MCF 10A (cell line): ENCODE results near the gene NELL1. TPM values are rescaled to one million over a fixed set of nuclear protein-coding genes. Genes with fewer than 3 reads are reported as not detected.

ENCODE experiments used
- BruUV-seq: library from RNA; stranded (reverse); fragments of 400-500 nt; replicated peaks from 2 replicates; lab custom pipeline; 2021; lab: Mats Ljungman, UMichigan
- CTCF ChIA-PET: fragments of 300-600 bp; sonication (Branson Sonifier 250); formaldehyde crosslinking; extraction: SDS; loops from one replicate; lab custom pipeline; 2021; ENCODE audit warnings: antibody characterized with exemption, inconsistent platforms; lab: Yijun Ruan, JAX
- POLR2A ChIA-PET: fragments of 300-600, 350-650 bp; sonication (Branson Sonifier 250); formaldehyde crosslinking; extraction: SDS; loops from one replicate; lab custom pipeline; 2020; ENCODE audit warnings: antibody characterized with exemption, inconsistent platforms; lab: Yijun Ruan, JAX
- DNase-seq: peaks from one replicate; pipeline ENCODE4 v3.0.0-alpha.2; 2018; ENCODE audit not compliant: unreplicated experiment
- H3K27ac Mint-ChIP-seq: one replicate; pipeline ENCODE4 v1.8.0; 2022; ENCODE audit warnings: mild to moderate bottlenecking, low read depth, mixed read lengths; ENCODE audit not compliant: unreplicated experiment
- H3K27me3 Mint-ChIP-seq: one replicate; pipeline ENCODE4 v1.8.0; 2022; ENCODE audit warnings: mixed read lengths; ENCODE audit not compliant: insufficient read depth, unreplicated experiment
- H3K36me3 Mint-ChIP-seq: one replicate; pipeline ENCODE4 v1.8.0; 2022; ENCODE audit warnings: mild to moderate bottlenecking, moderate library complexity, mixed read lengths; ENCODE audit not compliant: insufficient read depth, unreplicated experiment
- H3K4me1 Mint-ChIP-seq: one replicate; pipeline ENCODE4 v1.8.0; 2022; ENCODE audit warnings: mixed read lengths; ENCODE audit not compliant: insufficient read depth, unreplicated experiment
- H3K4me3 Mint-ChIP-seq: one replicate; pipeline ENCODE4 v1.8.0; 2022; ENCODE audit warnings: mild to moderate bottlenecking, moderate library complexity, mixed read lengths; ENCODE audit not compliant: unreplicated experiment
- H3K9me3 Mint-ChIP-seq: one replicate; pipeline ENCODE4 v1.8.0; 2022; ENCODE audit warnings: mixed read lengths; ENCODE audit not compliant: unreplicated experiment
- CTCF ChIP-seq: fragments of 200-600 bp; IDR thresholded peaks from one replicate; pipeline ENCODE4 v1.8.0; 2022; ENCODE audit warnings: antibody characterized with exemption, mild to moderate bottlenecking; ENCODE audit not compliant: unreplicated experiment
- intact Hi-C: fragments of 100-400 bp; cut with micrococcal nuclease; formaldehyde crosslinking; loops from 2 replicates; pipeline ENCODE4 v1.14.1; 2022
- total RNA-seq: library from RNA; stranded (reverse); gene quantifications from 2 replicates; pipeline ENCODE4 v1.2.3, GENCODE V29; 2022

The NELL1 gene
- total RNA-seq, 1 experiment from 2014 or later, result not detected

- Mint-ChIP-seq H3K9me3 (peaks cover 23% of the 10 kb centered on the region), H3K4me3 (no peak overlapping the region), H3K4me1 (no peaks in the 10 kb centered on the region), H3K36me3 (no peaks in the 10 kb centered on the region), H3K27ac (no peak overlapping the region), H3K27me3 (no peaks in the 10 kb centered on the region)
- intact Hi-C loops, result no loop called here
- no peak for TF ChIP-seq CTCF
- ChIA-PET CTCF (interaction anchor here (0.6 kb wide), 2 partner anchors 278 to 1522 kb away, joined by 3 to 4 read pairs; no protein-coding TSS in a partner anchor), POLR2A (no interaction called here)
- no peak for DNase-seq
- BruUV-seq, result no TSS peak
Observed at GRCh38 chr11:20864628-20865027, 195.2 kb downstream of the NELL1 start.

GRCh38 chr11:20865161-20865560 is 195.8 kb downstream of the NELL1 start:
- CTCF ChIA-PET, result interaction anchor here (0.6 kb wide), 1 partner anchor 279 kb away, joined by 4 read pairs; no protein-coding TSS in a partner anchor
- no peak for TF ChIP-seq CTCF

GRCh38 chr11:20869123-20869522 is 199.7 kb downstream of the NELL1 start:
- ChIA-PET CTCF (interaction anchor here (0.6 kb wide), 1 partner anchor 228 kb away, joined by 3 read pairs; no protein-coding TSS in a partner anchor), POLR2A (no interaction called here)
- Mint-ChIP-seq H3K27ac (no peak overlapping the region), H3K4me3 (no peak overlapping the region), H3K4me1 (no peaks in the 10 kb centered on the region), H3K36me3 (no peaks in the 10 kb centered on the region), H3K27me3 (no peaks in the 10 kb centered on the region), H3K9me3 (peaks cover 37% of the 10 kb centered on the region)
- no TSS peak for BruUV-seq
- intact Hi-C loops, result no loop called here
- TF ChIP-seq CTCF, result no peak
- DNase-seq, result no peak

More at GRCh38 chr11:20865161-20865560, 195.8 kb downstream of the NELL1 start:
- Mint-ChIP-seq H3K27ac (no peak overlapping the region), H3K27me3 (no peaks in the 10 kb centered on the region), H3K4me1 (no peaks in the 10 kb centered on the region), H3K9me3 (peaks cover 23% of the 10 kb centered on the region), H3K36me3 (no peaks in the 10 kb centered on the region), H3K4me3 (no peak overlapping the region)
- BruUV-seq, result no TSS peak
- POLR2A ChIA-PET, result no interaction called here
- intact Hi-C loops, result no loop called here
- no peak for DNase-seq

- no peaks in the 10 kb centered on the region for H3K36me3 Mint-ChIP-seq
- CTCF ChIA-PET, result no interaction called here
- DNase-seq, result peak; percentile 0
Observed at GRCh38 chr11:20873054-20873453, 203.7 kb downstream of the NELL1 start.

More at GRCh38 chr11:20873054-20873453, 203.7 kb downstream of the NELL1 start:
- BruUV-seq, result no TSS peak
- TF ChIP-seq CTCF, result no peak
- Mint-ChIP-seq H3K4me3 (no peak overlapping the region), H3K9me3 (peaks cover 33% of the 10 kb centered on the region), H3K27ac (no peak overlapping the region), H3K27me3 (no peaks in the 10 kb centered on the region), H3K4me1 (no peaks in the 10 kb centered on the region)
- POLR2A ChIA-PET, result no interaction called here
- intact Hi-C loops, result no loop called here
